Panc1 (cell line): ENCODE results near the gene ASXL2. TPM values are rescaled to one million over a fixed set of nuclear protein-coding genes. Genes with fewer than 3 reads are reported as not detected.
"Not testable (repeated sequence)": the region's sequence is repeated elsewhere in the genome, so short reads cannot be mapped to it uniquely, and the experiment has no call there.

ENCODE experiments used
- ATAC-seq: fragments of 200-7000 bp; cut with Tn5 transposase; 2 replicates; pipeline ENCODE4 v1.9.1; 2020; ENCODE audit warnings: mild to moderate bottlenecking, moderate library complexity
- BruUV-seq: library from RNA; stranded (reverse); fragments of 400-500 nt; replicated peaks from 2 replicates; lab custom pipeline; 2021; lab: Mats Ljungman, UMichigan
- CTCF ChIA-PET: fragments of 300-600 bp; sonication (Branson Sonifier 250); formaldehyde crosslinking; loops from one replicate; lab custom pipeline; 2022; ENCODE audit warnings: antibody characterized with exemption; lab: Charles Lee
- POLR2A ChIA-PET: fragments of 300-600 bp; sonication (Branson Sonifier 250); formaldehyde crosslinking; loops from one replicate; lab custom pipeline; 2022; ENCODE audit warnings: antibody characterized with exemption; lab: Charles Lee
- DNase-seq: peaks from one replicate; pipeline ENCODE4 v3.0.0-alpha.2; 2010; ENCODE audit warnings: low read depth, low spot score
- H3K27ac ChIP-seq: 2 replicates; pipeline ENCODE4 v1.5.1; 2011; ENCODE audit warnings: mild to moderate bottlenecking, low read length, inconsistent platforms
- H3K27me3 ChIP-seq: fragments of 200-500 bp; sonication (Bioruptor generic); 2 replicates; pipeline ENCODE4 v1.6.0; 2014; ENCODE audit warnings: low read length, inconsistent platforms; ENCODE audit not compliant: control insufficient read depth, insufficient read depth
- H3K36me3 ChIP-seq: fragments of 200-500 bp; sonication (Bioruptor generic); 2 replicates; pipeline ENCODE4 v1.5.1; 2014; ENCODE audit warnings: inconsistent platforms, mild to moderate bottlenecking, low read length, moderate library complexity; ENCODE audit not compliant: control insufficient read depth, insufficient read depth
- H3K4me1 ChIP-seq: 2 replicates; pipeline ENCODE4 v1.5.1; 2011; ENCODE audit warnings: inconsistent platforms, mild to moderate bottlenecking, low read length, moderate library complexity; ENCODE audit not compliant: control insufficient read depth, insufficient read depth
- H3K4me3 ChIP-seq, 2 experiments: 2 replicates each; pipeline ENCODE4 v1.5.1; 2011 to 2012; ENCODE audit warnings: low read depth in 2 of 2, low read length in 2 of 2, mild to moderate bottlenecking in 2 of 2, inconsistent platforms in 1 of 2, moderate library complexity in 1 of 2
- H3K9me3 ChIP-seq: fragments of 200-500 bp; sonication (Bioruptor generic); 2 replicates; pipeline ENCODE4 v1.5.1; 2014; ENCODE audit warnings: low read depth, mild to moderate bottlenecking, inconsistent platforms, low read length, moderate library complexity; ENCODE audit not compliant: control insufficient read depth, insufficient read depth
- CTCF ChIP-seq: fragments of 450-650 bp; IDR thresholded peaks from 2 replicates; pipeline ENCODE4 v1.5.1; 2017; ENCODE audit warnings: mild to moderate bottlenecking
- POLR2AphosphoS5 ChIP-seq: IDR thresholded peaks from 2 replicates; pipeline ENCODE4 v1.6.1; 2012; ENCODE audit warnings: mild to moderate bottlenecking, low read depth, low read length, moderate library complexity
- REST ChIP-seq, 2 experiments: IDR thresholded peaks; 2 replicates each; pipeline ENCODE4 v1.6.1; 2011 to 2012; ENCODE audit warnings: low read depth in 2 of 2, control low read depth in 1 of 2, low read length in 1 of 2, mild to moderate bottlenecking in 1 of 2, moderate library complexity in 1 of 2; ENCODE audit not compliant: insufficient read depth in 1 of 2
- SIN3A ChIP-seq: IDR thresholded peaks from 2 replicates; pipeline ENCODE4 v1.6.1; 2012; ENCODE audit warnings: low read depth, mild to moderate bottlenecking, low read length, moderate library complexity, borderline replicate concordance; ENCODE audit not compliant: insufficient read depth
- TCF7L2 ChIP-seq: IDR thresholded peaks from 2 replicates; pipeline ENCODE4 v1.6.1; 2011; ENCODE audit warnings: mild to moderate bottlenecking, low read depth, low read length, inconsistent platforms
- in situ Hi-C: cut with HindIII; loops from 2 replicates; pipeline ENCODE4 v1.10.0; 2016; ENCODE audit warnings: low sequenced_read_pairs, low pct_unique_long_range_greater_than_20kb
- intact Hi-C: fragments of 100-400 bp; cut with micrococcal nuclease; formaldehyde crosslinking; loops from one replicate; pipeline ENCODE4 v1.10.0; 2022; ENCODE audit not compliant: unreplicated experiment
- total RNA-seq: library from RNA; stranded (reverse); gene quantifications from one replicate; pipeline ENCODE4 v1.2.1, GENCODE V29; 2021; ENCODE audit not compliant: unreplicated experiment

The ASXL2 gene
- total RNA-seq, 1 experiment from 2014 or later, result 43.4 TPM

- POLR2A ChIA-PET, result no interaction called here
- Histone ChIP-seq H3K4me3 (no peak overlapping the region), H3K9me3 (no peaks in the 10 kb centered on the region), H3K27me3 (no peaks in the 10 kb centered on the region), H3K36me3 (no peaks in the 10 kb centered on the region), H3K27ac (no peak overlapping the region), H3K4me1 (no peaks in the 10 kb centered on the region)
- BruUV-seq, result no TSS peak
- peak; percentile 84 for ATAC-seq
- CTCF ChIA-PET, result interaction anchor here (0.7 kb wide), 1 partner anchor 26 kb away, joined by 3 read pairs; no protein-coding TSS in a partner anchor
- TF ChIP-seq REST (IDR thresholded peaks at IDR 0.05; ENCODE audit: insufficient read depth in 1 of 2, low read depth in 2 of 2, low read length in 1 of 2) (no peak), TCF7L2 (no peak), POLR2AphosphoS5 (no peak)
- intact Hi-C loops, result no loop called here
- in situ Hi-C loops, result no loop called here
- no peak for DNase-seq
Measured at GRCh38 chr2:25920336-25920735, 42.0 kb upstream of the ASXL2 start.

GRCh38 chr2:25917832-25918231, 39.5 kb upstream of the ASXL2 start:
- no peaks in the 10 kb centered on the region for H3K36me3 ChIP-seq

GRCh38 chr2:25917411-25917810, 39.1 kb upstream of the ASXL2 start:
- BruUV-seq, H3K27me3 ChIP-seq, intact Hi-C loops, H3K36me3 ChIP-seq, CTCF ChIA-PET, H3K4me1 ChIP-seq, in situ Hi-C loops, ATAC-seq, H3K27ac ChIP-seq, DNase-seq, H3K9me3 ChIP-seq, H3K4me3 ChIP-seq: not testable (repeated sequence)
- POLR2A ChIA-PET, result interaction anchor here (0.5 kb wide), 1 partner anchor 1295 kb away, joined by 4 read pairs; the partner anchor contains the start of genes ATRAID and SLC5A6

More at GRCh38 chr2:25917832-25918231, 39.5 kb upstream of the ASXL2 start:
- H3K4me3 ChIP-seq, result no peak overlapping the region
- no TSS peak for BruUV-seq
- ChIA-PET POLR2A (interaction anchor here (0.5 kb wide), 1 partner anchor 1294 kb away, joined by 4 read pairs; the partner anchor contains the start of genes ATRAID and SLC5A6), CTCF (no interaction called here)
- in situ Hi-C loops (no loop called here), intact Hi-C loops (no loop called here)
- DNase-seq (no peak), ATAC-seq (peak; percentile 60)
- no peak overlapping the region for H3K27ac ChIP-seq
- no peak for TF ChIP-seq SIN3A
- no peak for TF ChIP-seq POLR2AphosphoS5
- TF ChIP-seq CTCF, result no peak
- H3K4me1 ChIP-seq, result peaks cover 7% of the 10 kb centered on the region; the same call in 1 of the 2 replicates
- H3K9me3 ChIP-seq, result no peaks in the 10 kb centered on the region
- no peaks in the 10 kb centered on the region for H3K27me3 ChIP-seq

GRCh38 chr2:25915944-25916772, 37.9 kb upstream of the ASXL2 start:
- in situ Hi-C loops, H3K9me3 ChIP-seq, H3K4me1 ChIP-seq, H3K36me3 ChIP-seq, H3K4me3 ChIP-seq, ATAC-seq, intact Hi-C loops, BruUV-seq, POLR2A ChIA-PET, CTCF ChIA-PET, H3K27me3 ChIP-seq, DNase-seq, H3K27ac ChIP-seq: not testable (repeated sequence)

GRCh38 chr2:25915411-25915810, 37.1 kb upstream of the ASXL2 start:
- BruUV-seq, CTCF ChIA-PET, in situ Hi-C loops: not testable (repeated sequence)

More at GRCh38 chr2:25915411-25915810, 37.1 kb upstream of the ASXL2 start:
- DNase-seq, H3K27ac ChIP-seq, H3K4me1 ChIP-seq, ATAC-seq, intact Hi-C loops, H3K27me3 ChIP-seq, POLR2A ChIA-PET, H3K4me3 ChIP-seq, H3K9me3 ChIP-seq, H3K36me3 ChIP-seq: not testable (repeated sequence)
